CD4-positive, alpha-beta T cell treated with Interleukin-4 for 4 hours (primary cell): ENCODE measurements around the gene TMPRSS11B.
"Not testable (repeated sequence)": the region's sequence is repeated elsewhere in the genome, so short reads cannot be mapped to it uniquely, and the experiment has no call there.

Experiments used
- DNase-seq: peaks from one replicate; pipeline ENCODE4 v3.0.0-alpha.2; 2020

The TMPRSS11B gene

DNA sequence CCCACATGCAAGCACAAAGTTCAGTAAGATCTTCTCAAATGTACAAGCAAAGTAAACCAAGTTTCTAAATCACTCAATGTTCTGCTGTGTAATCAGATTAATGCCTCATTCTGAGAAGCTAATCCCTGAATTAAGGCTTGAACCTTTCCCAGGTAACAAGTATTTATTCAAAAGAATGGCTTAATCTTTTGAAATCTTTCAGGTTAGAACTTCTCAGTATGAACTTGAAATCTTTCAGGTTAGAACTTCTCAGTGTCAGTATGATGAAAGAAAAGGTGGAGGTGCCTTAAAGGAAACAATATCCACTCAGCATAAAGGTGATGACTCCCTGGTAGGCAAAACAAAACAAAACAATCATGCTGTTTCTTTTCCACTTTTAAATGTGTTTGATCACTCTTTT, 29.0 kb downstream of the TMPRSS11B start:
- no peak for DNase-seq

DNA sequence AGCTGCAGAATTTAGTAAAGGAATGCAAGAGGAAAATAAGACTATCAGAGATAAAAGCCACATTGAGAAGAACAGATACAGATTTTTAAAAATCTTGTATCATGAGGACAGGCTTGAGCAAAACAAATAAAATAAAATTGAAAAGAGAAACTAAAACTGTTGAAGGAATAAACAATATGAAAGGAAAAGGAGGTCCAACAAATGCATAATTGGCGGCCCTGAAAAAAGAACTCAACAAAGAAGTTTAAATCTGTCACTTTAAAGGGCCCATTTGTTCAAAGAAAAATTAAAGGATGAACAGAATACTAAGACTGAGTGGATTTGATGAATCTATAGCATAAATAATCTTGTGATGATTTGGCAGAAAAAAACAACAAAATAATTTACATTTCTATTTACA, 36.5 kb downstream of the TMPRSS11B start:
- DNase-seq, result no peak

- not testable (repeated sequence) for DNase-seq
Measured at GRCh38 chr4:68194305-68194704, 51.2 kb downstream of the TMPRSS11B start.

DNA sequence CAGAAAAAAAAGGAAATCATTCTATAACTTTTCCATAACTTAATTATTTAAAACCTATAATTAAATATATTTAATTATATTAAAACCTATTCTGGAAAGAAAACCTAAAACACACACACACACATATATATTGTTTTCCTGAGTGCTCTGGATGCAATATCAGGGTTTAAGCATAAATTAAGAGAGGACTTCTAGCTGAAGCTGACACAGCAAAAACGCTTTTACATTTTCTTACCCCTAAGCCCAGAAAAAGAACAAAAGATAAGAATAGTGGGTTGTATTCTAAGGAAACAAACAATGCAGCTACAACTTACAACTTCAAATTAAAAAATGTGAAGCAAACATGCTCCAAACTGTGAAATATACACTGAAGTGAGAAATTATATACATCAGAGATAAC, 52.3 kb downstream of the TMPRSS11B start:
- no peak for DNase-seq

- DNase-seq, result no peak
Measured at GRCh38 chr4:68187145-68187544, 58.3 kb downstream of the TMPRSS11B start.

DNA sequence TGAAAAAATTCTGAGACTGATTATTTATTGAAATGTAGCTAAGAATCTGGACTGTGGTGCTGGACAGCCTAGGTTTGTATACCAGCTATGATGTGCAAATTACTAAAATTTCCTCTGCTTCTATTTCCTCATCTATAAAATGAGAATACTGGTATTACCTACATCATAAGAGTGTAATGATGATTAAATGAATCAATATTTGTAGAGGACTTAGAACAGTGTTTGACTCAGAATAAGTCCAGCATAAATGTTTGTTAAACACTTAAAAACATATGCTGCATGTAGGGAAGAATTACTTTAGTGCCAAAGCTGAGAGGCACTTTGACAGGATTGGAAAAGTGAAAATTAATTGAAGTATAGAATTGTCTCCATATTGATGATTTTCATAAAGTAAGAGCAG, 60.6 kb downstream of the TMPRSS11B start:
- no peak for DNase-seq

GRCh38 chr4:68183417-68183816, 62.1 kb downstream of the TMPRSS11B start:
- DNase-seq, result no peak

GRCh38 chr4:68182382-68182820, 63.1 kb downstream of the TMPRSS11B start:
- no peak for DNase-seq

DNA sequence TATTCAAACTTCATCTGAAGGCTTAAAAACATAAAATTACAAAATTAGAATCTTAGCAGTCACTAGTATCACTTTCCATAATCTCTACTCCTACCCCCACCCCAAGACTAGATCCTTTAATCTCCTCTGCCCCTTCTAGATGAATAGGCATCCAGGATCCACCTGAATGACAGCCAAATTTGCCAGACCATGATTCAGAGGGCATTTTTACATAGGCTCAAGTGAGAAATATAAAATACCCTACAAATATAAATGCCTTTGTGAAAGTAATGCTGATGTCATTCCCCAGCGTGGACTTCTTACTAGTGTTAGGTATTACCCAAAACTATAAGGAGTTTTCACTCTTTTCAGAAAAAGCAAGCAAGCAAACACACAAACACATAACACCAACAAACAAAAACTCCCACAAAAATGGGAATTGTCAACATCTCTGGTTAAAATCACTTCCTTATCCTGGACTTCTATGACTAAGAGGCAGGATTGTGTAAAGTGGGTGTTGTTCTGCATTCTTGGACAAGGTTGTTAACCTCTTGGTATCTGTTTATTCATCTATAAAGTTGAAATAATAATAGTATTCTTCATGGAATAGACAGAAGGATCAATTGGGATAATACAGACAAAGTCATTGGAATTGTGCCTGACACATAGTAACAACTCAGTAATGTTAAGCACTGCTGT, 64.5 kb downstream of the TMPRSS11B start:
- no peak for DNase-seq

- no peak for DNase-seq
Measured at GRCh38 chr4:68176904-68177303, 68.6 kb downstream of the TMPRSS11B start.
